ENCODE results near the gene EPS8L3. TPM values are rescaled to one million over a fixed set of nuclear protein-coding genes. Genes with fewer than 3 reads are reported as not detected.

EPS8L3 gene
- total RNA-seq, 4 donors from 2014 or later = not detected

DNA sequence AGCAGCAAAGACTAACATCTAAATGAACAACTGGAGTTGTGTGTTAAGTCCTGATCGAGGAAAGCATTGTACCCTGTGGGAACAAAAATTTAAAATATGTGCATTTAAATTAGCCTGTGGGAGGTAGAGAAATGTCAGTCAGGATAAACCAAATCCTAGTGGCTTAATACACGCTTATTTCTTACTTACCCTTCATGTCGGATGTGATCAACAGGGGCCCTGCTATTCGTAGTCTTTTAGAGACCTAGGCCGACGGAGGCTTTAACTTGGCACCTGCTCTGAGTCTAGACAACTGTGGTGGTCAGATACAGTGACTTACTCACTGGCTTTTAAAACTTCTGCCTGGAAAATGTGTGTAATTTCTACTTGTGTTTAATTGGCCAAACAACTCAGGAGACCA is 33.1 kb downstream of the EPS8L3 start:
- 77% methylated on average over 6 of the region's 6 CpGs for WGBS
- Histone ChIP-seq H3K9me3 (no peaks in the 10 kb centered on the region), H3K36me3 (no peaks in the 10 kb centered on the region), H3K4me3 (no peak overlapping the region), H3K27ac (no peak overlapping the region), H3K4me1 (peaks cover 5% of the 10 kb centered on the region), H3K27me3 (no peaks in the 10 kb centered on the region)
- TF ChIP-seq POLR2AphosphoS5 (IDR thresholded peaks at IDR 0.05) (no peak), POLR2A (IDR thresholded peaks at IDR 0.05) (no peak), EP300 (IDR thresholded peaks at IDR 0.05) (no peak)
- TF ChIP-seq, protein P1, sequence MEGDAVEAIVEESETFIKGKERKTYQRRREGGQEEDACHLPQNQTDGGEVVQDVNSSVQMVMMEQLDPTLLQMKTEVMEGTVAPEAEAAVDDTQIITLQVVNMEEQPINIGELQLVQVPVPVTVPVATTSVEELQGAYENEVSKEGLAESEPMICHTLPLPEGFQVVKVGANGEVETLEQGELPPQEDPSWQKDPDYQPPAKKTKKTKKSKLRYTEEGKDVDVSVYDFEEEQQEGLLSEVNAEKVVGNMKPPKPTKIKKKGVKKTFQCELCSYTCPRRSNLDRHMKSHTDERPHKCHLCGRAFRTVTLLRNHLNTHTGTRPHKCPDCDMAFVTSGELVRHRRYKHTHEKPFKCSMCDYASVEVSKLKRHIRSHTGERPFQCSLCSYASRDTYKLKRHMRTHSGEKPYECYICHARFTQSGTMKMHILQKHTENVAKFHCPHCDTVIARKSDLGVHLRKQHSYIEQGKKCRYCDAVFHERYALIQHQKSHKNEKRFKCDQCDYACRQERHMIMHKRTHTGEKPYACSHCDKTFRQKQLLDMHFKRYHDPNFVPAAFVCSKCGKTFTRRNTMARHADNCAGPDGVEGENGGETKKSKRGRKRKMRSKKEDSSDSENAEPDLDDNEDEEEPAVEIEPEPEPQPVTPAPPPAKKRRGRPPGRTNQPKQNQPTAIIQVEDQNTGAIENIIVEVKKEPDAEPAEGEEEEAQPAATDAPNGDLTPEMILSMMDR (IDR thresholded peaks at IDR 0.05) = no peak
- no peak for DNase-seq (ENCODE audit: low spot score in 2 of 2)

DNA sequence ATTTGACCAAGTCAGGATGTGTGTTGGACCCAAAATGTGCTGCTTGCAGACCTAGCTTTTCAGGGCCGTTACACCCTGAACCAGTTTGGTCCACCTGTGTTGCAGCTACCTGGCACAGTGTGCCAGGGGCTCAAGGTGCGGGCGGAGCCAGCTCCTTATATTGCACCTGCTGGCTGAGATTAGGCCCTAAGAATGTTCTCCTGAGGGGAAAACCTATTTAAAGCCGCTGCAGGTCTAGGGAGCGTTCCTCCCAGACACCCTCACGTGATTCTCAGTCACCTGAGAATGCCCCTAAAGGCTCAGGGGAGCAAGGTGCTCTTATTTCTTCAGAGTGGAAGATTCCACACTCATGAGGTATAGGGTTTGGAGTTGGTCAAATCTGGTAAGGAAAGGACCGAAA is 34.9 kb downstream of the EPS8L3 start:
- no peaks in the 10 kb centered on the region for H3K36me3 ChIP-seq
- H3K9me3 ChIP-seq = no peaks in the 10 kb centered on the region
- H3K27me3 ChIP-seq = no peaks in the 10 kb centered on the region
- no peak overlapping the region for H3K4me3 ChIP-seq
- WGBS = 77% methylated on average over 7 of the region's 7 CpGs
- no peak for DNase-seq (ENCODE audit: low spot score in 2 of 2)
- H3K4me1 ChIP-seq = peaks cover 5% of the 10 kb centered on the region
- H3K27ac ChIP-seq = no peak overlapping the region
- TF ChIP-seq POLR2A (IDR thresholded peaks at IDR 0.05) (no peak), POLR2AphosphoS5 (IDR thresholded peaks at IDR 0.05) (no peak), EP300 (IDR thresholded peaks at IDR 0.05) (no peak)
- TF ChIP-seq, protein P1 (IDR thresholded peaks at IDR 0.05) = no peak

DNA sequence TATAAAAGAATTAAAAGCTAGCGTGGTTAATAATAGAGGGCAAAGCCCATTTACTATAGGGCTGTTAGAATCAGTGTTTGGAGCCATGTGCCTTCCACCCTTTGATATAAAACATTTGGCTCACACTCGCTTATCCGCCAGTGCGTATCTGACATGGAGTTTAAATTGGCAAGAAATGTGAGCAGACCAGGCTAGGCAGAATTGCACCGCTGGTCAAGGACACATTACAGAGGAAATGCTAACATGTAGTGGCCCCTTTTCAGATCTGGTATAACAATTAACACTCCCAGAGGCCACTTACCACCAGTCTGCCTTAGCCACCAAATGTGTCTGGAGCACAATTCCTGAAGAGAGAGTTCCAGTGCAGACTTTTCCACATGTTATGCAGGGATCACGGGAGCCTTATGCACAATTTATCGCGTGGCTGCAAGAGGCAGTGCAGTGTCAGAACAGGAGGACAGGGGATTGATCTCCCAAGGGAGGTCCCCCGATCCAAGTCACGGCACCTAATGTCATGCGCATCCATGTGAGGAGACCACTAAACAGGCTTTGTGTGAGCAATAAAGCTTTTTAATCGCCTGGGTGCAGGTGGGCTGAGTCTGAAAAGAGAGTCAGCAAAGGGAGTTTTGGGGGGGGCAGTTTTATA is 36.9 kb downstream of the EPS8L3 start:
- Histone ChIP-seq H3K9me3 (no peaks in the 10 kb centered on the region), H3K4me3 (no peak overlapping the region), H3K36me3 (no peaks in the 10 kb centered on the region), H3K27ac (no peak overlapping the region), H3K27me3 (no peaks in the 10 kb centered on the region), H3K4me1 (peaks cover 3% of the 10 kb centered on the region)
- DNase-seq (ENCODE audit: low spot score in 2 of 2) = no peak
- TF ChIP-seq POLR2AphosphoS5 (IDR thresholded peaks at IDR 0.05) = no peak
- TF ChIP-seq EP300 (IDR thresholded peaks at IDR 0.05) = no peak
- TF ChIP-seq, protein P1 (IDR thresholded peaks at IDR 0.05) = no peak
- TF ChIP-seq POLR2A (IDR thresholded peaks at IDR 0.05) = no peak
- 95% methylated on average over 10 of the region's 12 CpGs for WGBS

DNA sequence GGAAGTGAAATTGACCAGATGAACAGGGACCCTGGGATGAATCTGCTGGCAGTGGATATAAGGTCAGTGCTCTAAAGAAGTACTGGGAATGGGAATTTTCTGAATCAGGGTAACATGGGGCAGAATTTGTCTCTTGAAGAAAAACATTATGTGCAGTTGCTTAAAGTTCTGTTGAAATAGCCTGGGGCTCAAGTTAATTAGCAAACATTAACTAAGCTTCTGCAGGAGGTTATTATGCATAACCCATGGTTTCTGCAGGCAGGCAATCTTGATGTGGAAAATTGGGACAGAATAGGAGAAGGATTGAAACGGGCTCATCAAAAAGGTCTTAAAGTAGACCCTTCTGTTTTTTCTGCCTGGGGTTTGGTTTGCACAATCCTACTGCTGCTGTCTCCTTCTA is 37.7 kb downstream of the EPS8L3 start:
- no peak for DNase-seq (ENCODE audit: low spot score in 2 of 2)
- Histone ChIP-seq H3K36me3 (no peaks in the 10 kb centered on the region), H3K27me3 (no peaks in the 10 kb centered on the region), H3K9me3 (no peaks in the 10 kb centered on the region), H3K4me3 (no peak overlapping the region), H3K27ac (no peak overlapping the region), H3K4me1 (peaks cover 3% of the 10 kb centered on the region)
- TF ChIP-seq POLR2A (IDR thresholded peaks at IDR 0.05) (no peak), EP300 (IDR thresholded peaks at IDR 0.05) (no peak), POLR2AphosphoS5 (IDR thresholded peaks at IDR 0.05) (no peak)
- 59% methylated on average over 1 of the region's 1 CpG for WGBS

DNA sequence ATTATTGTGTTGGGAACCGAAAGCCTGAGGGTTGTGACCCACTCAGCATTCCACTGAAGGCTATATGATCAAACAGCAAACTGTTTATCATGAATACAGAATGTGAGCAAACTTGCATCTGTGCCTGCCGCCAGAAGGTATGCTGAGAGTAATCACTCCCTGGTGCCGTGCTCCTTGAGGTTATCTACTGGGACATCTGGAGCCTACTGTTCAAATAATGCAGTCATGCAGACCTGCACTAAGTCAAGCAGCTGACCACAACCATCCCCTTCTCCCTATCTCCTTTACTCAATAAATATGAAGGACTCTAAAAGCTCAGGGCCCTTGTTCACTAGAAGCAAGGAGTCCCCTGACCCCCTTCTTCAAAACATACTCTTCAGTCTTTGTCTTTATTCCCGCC is 38.2 kb downstream of the EPS8L3 start:
- Histone ChIP-seq H3K9me3 (no peaks in the 10 kb centered on the region), H3K27ac (no peak overlapping the region), H3K4me3 (no peak overlapping the region), H3K4me1 (peaks cover 3% of the 10 kb centered on the region), H3K36me3 (no peaks in the 10 kb centered on the region), H3K27me3 (no peaks in the 10 kb centered on the region)
- no peak for DNase-seq (ENCODE audit: low spot score in 2 of 2)
- 94% methylated on average over 4 of the region's 4 CpGs for WGBS
- TF ChIP-seq EP300 (IDR thresholded peaks at IDR 0.05) = no peak
- no peak for TF ChIP-seq POLR2AphosphoS5 (IDR thresholded peaks at IDR 0.05)

DNA sequence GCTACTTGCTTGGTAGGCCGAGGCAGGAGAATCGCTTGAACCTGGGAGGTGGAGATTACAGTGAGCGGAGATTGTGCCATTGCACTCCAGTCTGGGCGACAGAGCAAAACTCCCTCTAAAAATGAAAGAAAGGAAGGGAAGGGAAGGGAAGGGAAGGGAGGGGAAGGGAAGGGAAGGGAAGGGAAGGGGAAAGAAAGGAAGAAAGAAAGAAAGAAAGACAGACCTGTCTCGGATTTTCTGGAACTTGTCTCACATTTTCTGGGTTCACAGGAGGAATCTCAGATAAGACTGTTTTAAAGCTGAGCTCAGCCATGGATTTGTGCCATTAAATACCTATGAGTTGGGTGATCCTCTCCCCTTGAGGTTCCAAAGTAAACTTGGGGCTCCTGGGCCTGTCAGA is 38.8 kb downstream of the EPS8L3 start:
- no peak for DNase-seq (ENCODE audit: low spot score in 2 of 2)
- no peaks in the 10 kb centered on the region for H3K9me3 ChIP-seq
- H3K27me3 ChIP-seq = no peaks in the 10 kb centered on the region
- peaks cover 3% of the 10 kb centered on the region for H3K4me1 ChIP-seq
- no peak overlapping the region for H3K27ac ChIP-seq
- no peak overlapping the region for H3K4me3 ChIP-seq
- TF ChIP-seq POLR2AphosphoS5 (IDR thresholded peaks at IDR 0.05) (no peak), EP300 (IDR thresholded peaks at IDR 0.05) (no peak), POLR2A (IDR thresholded peaks at IDR 0.05) (no peak)
- TF ChIP-seq, protein P1 (IDR thresholded peaks at IDR 0.05) = no peak
- no peaks in the 10 kb centered on the region for H3K36me3 ChIP-seq
- 94% methylated on average over 5 of the region's 5 CpGs for WGBS

Data from suprapubic skin (tissue), 4 donors.